NT2/D1 (cell line): ENCODE measurements around the gene TM4SF5.
A peak's percentile ranks its signal among the peaks of the same experiment; 100 is the strongest.

Source experiments
- DNase-seq: peaks from one replicate; pipeline ENCODE4 v3.0.0-alpha.2; 2011; ENCODE audit warnings: low read depth, low spot score
- H3K27me3 ChIP-seq: 2 replicates; pipeline ENCODE4 v1.6.0; 2011; ENCODE audit warnings: mild to moderate bottlenecking; ENCODE audit not compliant: insufficient read length, insufficient read depth
- H3K36me3 ChIP-seq: 2 replicates; pipeline ENCODE4 v1.6.1; 2011; ENCODE audit warnings: mild to moderate bottlenecking, low read length, mixed read lengths; ENCODE audit not compliant: insufficient read depth, insufficient read length
- H3K4me1 ChIP-seq: 2 replicates; pipeline ENCODE4 v1.5.1; 2011; ENCODE audit not compliant: insufficient read depth, insufficient read length
- H3K4me3 ChIP-seq: 2 replicates; pipeline ENCODE4 v1.5.1; 2011; ENCODE audit warnings: low read depth; ENCODE audit not compliant: insufficient read length
- H3K9ac ChIP-seq: 2 replicates; pipeline ENCODE4 v1.6.0; 2011; ENCODE audit warnings: low read depth; ENCODE audit not compliant: insufficient read length
- H3K9me3 ChIP-seq: 2 replicates; pipeline ENCODE4 v1.5.1; 2011; ENCODE audit warnings: mild to moderate bottlenecking, low read length; ENCODE audit not compliant: insufficient read depth
- SUZ12 ChIP-seq: IDR thresholded peaks from 2 replicates; pipeline ENCODE4 v1.6.1; 2011; ENCODE audit not compliant: insufficient read length, insufficient read depth; ENCODE audit errors: extremely low read depth
- YY1 ChIP-seq: IDR thresholded peaks from 2 replicates; pipeline ENCODE4 v1.6.1; 2011; ENCODE audit not compliant: insufficient read length, insufficient read depth
- ZNF274 ChIP-seq: IDR thresholded peaks from 2 replicates; pipeline ENCODE4 v1.6.1; 2011; ENCODE audit warnings: mild to moderate bottlenecking, low read depth, low read length

TM4SF5 gene

DNA sequence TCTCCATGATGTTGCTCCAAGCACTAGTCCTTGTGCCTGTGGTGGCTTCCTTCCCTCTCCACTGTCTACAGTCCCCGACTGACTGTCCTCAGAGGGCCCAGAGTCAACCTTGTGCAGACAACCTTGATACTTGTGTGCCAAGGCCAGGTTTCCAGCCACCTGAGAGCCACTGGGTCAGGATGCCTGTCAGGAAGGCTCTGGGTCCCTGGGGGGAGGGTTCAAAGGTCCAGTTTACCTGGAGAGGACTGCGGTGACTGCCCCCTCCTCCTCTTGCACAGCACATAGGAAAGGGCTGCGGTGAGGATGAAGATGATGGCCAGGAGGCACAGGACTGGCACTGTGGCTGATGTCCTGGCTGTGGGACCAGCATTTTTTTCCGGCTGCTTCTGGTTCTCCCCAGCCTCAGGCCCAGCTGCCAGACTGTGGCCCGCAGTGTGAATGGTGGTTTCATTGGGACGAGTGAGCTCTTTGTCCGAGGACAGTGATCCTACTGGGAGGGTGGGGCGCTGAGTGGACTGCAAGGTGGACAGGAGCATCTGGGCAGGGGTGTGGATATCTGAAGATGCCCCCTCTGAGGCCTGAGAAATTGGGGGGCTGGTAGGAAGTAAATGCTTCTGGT lies 36.7 kb upstream of the TM4SF5 start:
- no peak for DNase-seq
- Histone ChIP-seq H3K4me1 (peaks cover 3% of the 10 kb centered on the region), H3K27me3 (peaks cover 24% of the 10 kb centered on the region), H3K9me3 (no peaks in the 10 kb centered on the region), H3K4me3 (no peak overlapping the region), H3K9ac (no peak overlapping the region), H3K36me3 (peaks cover 5% of the 10 kb centered on the region)
- TF ChIP-seq SUZ12 (no peak), ZNF274 (no peak), YY1 (no peak)

DNA sequence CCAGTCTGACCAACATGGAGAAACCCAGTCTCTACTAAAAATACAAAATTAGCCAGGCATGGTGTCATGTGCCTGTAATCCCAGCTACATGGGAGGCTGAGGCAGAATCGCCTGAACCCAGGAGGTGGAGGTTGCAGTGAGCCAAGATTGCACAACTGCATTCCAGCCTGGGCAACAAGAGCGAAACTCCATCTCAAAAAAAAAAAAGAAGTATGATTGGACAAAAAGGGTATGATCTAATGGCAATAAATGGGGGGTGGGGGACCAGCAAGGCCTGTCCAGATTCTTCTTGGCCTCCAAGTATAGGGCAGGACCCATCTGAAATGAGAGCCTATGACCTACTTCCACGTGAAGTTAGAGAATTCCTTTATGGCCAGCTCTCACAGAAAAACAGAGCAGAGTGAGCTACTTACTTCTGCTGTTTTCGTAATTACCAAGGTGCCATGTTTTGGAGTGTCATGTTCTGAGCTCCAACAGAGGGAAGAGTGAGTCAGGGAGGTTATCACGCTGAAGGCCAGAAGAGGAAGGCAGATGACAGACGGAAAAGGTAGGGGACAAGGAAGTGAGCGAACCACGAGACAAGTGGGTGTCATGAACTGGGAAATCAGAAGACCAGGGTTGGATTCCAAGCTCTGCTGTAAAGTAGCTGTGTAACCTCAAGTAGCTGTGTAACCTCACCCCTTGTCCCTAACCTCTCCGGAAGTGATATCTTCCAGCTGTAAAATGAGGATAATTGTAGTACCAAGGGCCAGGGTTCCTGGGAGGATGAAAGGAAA lies 35.6 kb upstream of the TM4SF5 start:
- no peak for DNase-seq
- Histone ChIP-seq H3K36me3 (peaks cover 5% of the 10 kb centered on the region), H3K27me3 (peaks cover 35% of the 10 kb centered on the region), H3K9me3 (no peaks in the 10 kb centered on the region), H3K4me3 (no peak overlapping the region), H3K9ac (no peak overlapping the region), H3K4me1 (peaks cover 3% of the 10 kb centered on the region)
- TF ChIP-seq SUZ12 (no peak), ZNF274 (no peak), YY1 (no peak)

DNA sequence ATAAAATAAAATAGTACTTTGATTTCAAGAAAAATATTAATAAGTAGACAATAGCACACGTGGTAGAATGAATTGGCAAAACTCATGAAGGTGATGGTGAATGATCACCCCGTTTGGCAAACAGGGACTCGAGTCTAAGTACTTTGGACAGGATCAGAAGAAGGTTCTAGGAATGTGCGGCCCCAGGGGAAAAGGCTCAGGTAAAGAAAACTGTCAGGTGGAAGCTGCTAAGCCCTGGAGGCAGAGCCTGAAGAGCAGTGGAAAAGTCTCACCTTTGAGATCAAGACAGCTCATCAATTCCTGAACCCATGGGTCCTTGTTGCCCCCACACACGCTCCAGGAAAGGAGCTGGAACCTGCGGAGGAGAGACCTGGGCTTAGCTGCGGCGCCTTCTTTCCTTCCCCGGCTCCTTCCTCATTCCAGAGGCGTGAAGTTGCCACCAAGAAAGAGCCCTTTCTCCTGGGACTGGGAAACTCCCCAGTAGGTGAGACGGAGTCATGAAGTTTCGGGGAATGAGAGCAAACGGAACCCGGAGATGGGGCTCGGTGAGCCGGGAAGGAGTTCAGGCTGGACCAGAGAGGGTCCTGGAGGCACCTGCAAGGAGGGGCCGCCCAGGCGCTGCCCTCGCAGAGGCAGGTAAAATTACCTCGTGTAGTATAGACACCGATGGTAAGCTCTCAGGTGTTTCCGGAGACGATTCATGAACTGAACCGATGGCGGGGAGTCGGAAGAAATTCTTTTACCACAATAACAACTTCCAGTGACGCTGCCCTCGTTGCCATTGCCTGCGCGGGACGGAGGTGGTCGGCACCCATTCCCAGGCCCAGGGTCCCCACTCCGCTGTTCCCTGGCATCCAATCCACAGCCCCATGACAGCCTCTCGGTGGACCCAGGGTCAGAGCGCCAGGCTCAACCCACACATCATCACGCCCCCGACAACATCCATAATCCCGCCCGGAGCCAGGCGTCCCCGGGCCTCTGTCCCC lies 33.3 kb upstream of the TM4SF5 start:
- Histone ChIP-seq H3K4me1 (peaks cover 3% of the 10 kb centered on the region), H3K27me3 (peaks cover 57% of the 10 kb centered on the region), H3K36me3 (no peaks in the 10 kb centered on the region), H3K9ac (peak overlapping the region; percentile 32), H3K9me3 (no peaks in the 10 kb centered on the region), H3K4me3 (peak overlapping the region; percentile 60)
- no peak for DNase-seq
- TF ChIP-seq ZNF274: no peak
- peak; percentile 20 for TF ChIP-seq SUZ12
- no peak for TF ChIP-seq YY1

DNA sequence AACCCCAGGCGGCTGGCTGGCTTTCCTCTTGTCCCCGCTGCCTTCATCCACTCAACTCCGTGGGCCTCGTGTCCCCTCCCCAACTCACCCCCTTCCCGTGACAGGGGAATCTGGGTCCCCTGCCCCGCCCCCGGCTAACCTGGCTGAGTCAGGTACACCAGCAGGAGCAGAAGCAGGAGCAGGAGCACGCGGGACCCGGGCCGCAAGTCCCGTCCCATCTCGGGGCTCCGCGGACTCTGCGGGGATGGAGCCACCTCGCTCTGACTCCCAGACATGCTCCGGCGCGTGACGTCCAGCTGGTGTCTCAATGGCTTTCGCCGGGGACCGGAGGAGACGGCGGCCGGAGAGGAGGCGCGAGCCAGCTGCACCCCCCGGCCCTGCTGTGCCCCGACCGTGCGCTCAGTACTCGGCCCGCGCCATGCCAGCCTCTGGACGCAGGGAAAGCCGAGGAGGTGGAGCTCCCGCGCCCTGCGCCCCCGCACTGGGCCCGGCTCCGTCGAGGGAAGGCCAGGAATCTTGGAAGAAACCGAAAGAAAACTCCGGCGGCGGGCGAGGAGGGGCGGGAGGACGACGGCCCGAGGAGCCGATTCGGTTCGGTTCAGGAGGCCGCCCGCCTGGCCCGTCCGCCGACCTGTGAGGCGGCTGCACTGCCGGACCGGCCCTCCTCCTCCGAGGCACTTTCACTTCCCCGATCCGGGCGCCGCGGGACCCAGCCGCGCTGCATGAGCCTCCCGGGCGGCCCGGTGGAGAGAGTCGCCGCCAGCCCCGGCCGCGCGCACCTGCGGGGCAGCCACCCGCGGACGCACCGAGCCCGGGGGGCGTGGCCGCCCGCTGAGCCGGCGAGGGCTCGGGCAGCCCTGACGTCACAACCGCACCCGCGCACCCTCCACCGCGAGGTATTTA lies 32.3 kb upstream of the TM4SF5 start, which contains the start of the genes CXCL16 and ZMYND15:
Gene CXCL16 (minus strand): TSS at position 807 of the 903 bp plus-strand sequence. CDS start 589 bp downstream, at position 218.
Gene ZMYND15 (plus strand): TSS at position 712 of the 903 bp plus-strand sequence. CDS start 716 bp downstream, outside the sequence.
- H3K4me3 ChIP-seq: peak within 1 kb of the TSS; percentile 60
- H3K4me1 ChIP-seq: peaks cover 3% of the 10 kb centered on the region
- DNase-seq: no peak
- TF ChIP-seq SUZ12: peak; percentile 87
- TF ChIP-seq ZNF274: no peak
- peak within 1 kb of the TSS; percentile 61 for H3K9ac ChIP-seq
- H3K27me3 ChIP-seq: peaks cover 60% of the 10 kb centered on the region
- no peaks in the 10 kb centered on the region for H3K36me3 ChIP-seq
- H3K9me3 ChIP-seq: no peaks in the 10 kb centered on the region

DNA sequence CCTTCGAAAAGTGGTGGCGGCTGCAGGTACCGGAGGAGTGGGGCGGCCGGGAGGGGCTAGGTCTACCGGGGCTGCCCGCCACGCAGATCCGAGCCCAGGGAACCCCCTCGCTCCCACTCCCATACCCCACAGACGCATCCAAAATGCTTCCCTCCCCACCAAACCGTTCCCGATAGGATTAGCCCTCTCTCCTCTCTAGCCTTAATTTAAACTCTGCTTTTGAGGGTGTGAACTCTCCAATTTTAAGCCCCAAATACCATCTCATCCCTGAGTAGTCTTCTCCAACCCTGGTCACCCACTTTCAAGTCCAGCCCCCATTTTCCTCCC lies 31.7 kb upstream of the TM4SF5 start:
- Histone ChIP-seq H3K36me3 (no peaks in the 10 kb centered on the region), H3K27me3 (peaks cover 66% of the 10 kb centered on the region), H3K9me3 (no peaks in the 10 kb centered on the region), H3K9ac (peak overlapping the region; percentile 10), H3K4me1 (peaks cover 3% of the 10 kb centered on the region), H3K4me3 (peak overlapping the region; percentile 60)
- TF ChIP-seq SUZ12 (no peak), YY1 (no peak), ZNF274 (no peak)
- no peak for DNase-seq

DNA sequence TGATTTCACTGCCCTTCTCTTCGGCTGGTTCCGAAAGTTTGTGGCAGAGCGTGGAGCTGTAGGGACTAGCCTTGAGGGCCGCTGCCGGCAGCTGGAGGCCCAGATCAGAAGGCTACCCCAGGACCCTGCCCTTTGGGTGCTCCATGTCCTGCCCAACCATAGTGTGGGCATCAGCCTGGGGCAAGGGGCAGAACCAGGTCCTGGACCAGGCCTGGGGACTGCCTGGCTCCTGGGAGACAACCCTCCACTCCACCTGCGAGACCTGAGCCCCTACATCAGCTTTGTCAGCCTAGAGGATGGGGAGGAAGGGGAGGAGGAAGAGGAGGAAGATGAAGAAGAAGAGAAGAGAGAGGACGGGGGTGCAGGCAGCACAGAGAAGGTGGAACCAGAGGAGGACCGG lies 31.1 kb upstream of the TM4SF5 start:
- H3K36me3 ChIP-seq: no peaks in the 10 kb centered on the region
- no peak overlapping the region for H3K4me3 ChIP-seq
- DNase-seq: no peak
- TF ChIP-seq YY1: no peak
- no peak for TF ChIP-seq ZNF274
- no peak for TF ChIP-seq SUZ12
- peaks cover 66% of the 10 kb centered on the region for H3K27me3 ChIP-seq
- H3K9ac ChIP-seq: no peak overlapping the region
- H3K9me3 ChIP-seq: no peaks in the 10 kb centered on the region
- peaks cover 3% of the 10 kb centered on the region for H3K4me1 ChIP-seq
